HepG2 (cell line): ENCODE measurements around the gene ACAP3. TPM values are rescaled to one million over a fixed set of nuclear protein-coding genes. Genes with fewer than 3 reads are reported as not detected.

ENCODE experiments used
- ARID2 ChIP-seq: sonication (generic); formaldehyde crosslinking; IDR thresholded peaks from 2 replicates; pipeline ENCODE4 v1.8.1; 2022; ENCODE audit warnings: mild to moderate bottlenecking, missing genetic modification reagents, borderline replicate concordance
- ARNT2 ChIP-seq: sonication (generic); formaldehyde crosslinking; IDR thresholded peaks from 2 replicates; pipeline ENCODE4 v1.8.0; 2022; ENCODE audit warnings: mild to moderate bottlenecking, low read depth, missing genetic modification reagents, moderate library complexity
- BORCS8-MEF2B ChIP-seq: sonication (generic); formaldehyde crosslinking; IDR thresholded peaks from 2 replicates; pipeline ENCODE4 v1.8.0; 2022; ENCODE audit warnings: mild to moderate bottlenecking, missing genetic modification reagents
- CAMTA2 ChIP-seq: sonication (generic); formaldehyde crosslinking; IDR thresholded peaks from 2 replicates; pipeline ENCODE4 v1.4.0; 2020; ENCODE audit warnings: mild to moderate bottlenecking, missing genetic modification reagents, borderline replicate concordance
- FOSL2 ChIP-seq: sonication (generic); formaldehyde crosslinking; IDR thresholded peaks from 2 replicates; pipeline ENCODE4 v1.4.0; 2020; ENCODE audit warnings: missing genetic modification reagents
- HOXA5 ChIP-seq: sonication (generic); formaldehyde crosslinking; IDR thresholded peaks from 2 replicates; pipeline ENCODE4 v1.4.0; 2020; ENCODE audit warnings: missing genetic modification reagents
- IKZF1 ChIP-seq: fragments of 450-650 bp; IDR thresholded peaks from 2 replicates; pipeline ENCODE4 v1.7.1; 2016
- KMT2B ChIP-seq: IDR thresholded peaks from 2 replicates; pipeline ENCODE4 v1.6.1; 2016; ENCODE audit warnings: missing genetic modification reagents, missing compliant biosample characterization
- MTA1 ChIP-seq: sonication (generic); formaldehyde crosslinking; IDR thresholded peaks from 2 replicates; pipeline ENCODE4 v1.4.0; 2020; ENCODE audit warnings: missing genetic modification reagents, mild to moderate bottlenecking, borderline replicate concordance
- SAP130 ChIP-seq: IDR thresholded peaks from 2 replicates; pipeline ENCODE4 v1.6.1; 2016; ENCODE audit warnings: low read depth
- ZNF101 ChIP-seq: sonication (generic); formaldehyde crosslinking; IDR thresholded peaks from 2 replicates; pipeline ENCODE4 v1.4.0; 2020; ENCODE audit warnings: mild to moderate bottlenecking, low read depth, missing genetic modification reagents, borderline replicate concordance
- ZNF263 ChIP-seq: sonication (generic); formaldehyde crosslinking; IDR thresholded peaks from 2 replicates; pipeline ENCODE4 v1.4.0; 2020; ENCODE audit warnings: missing genetic modification reagents
- ZNF326 ChIP-seq: sonication (generic); formaldehyde crosslinking; IDR thresholded peaks from 2 replicates; pipeline ENCODE4 v1.4.0; 2020; ENCODE audit warnings: missing genetic modification reagents, borderline replicate concordance
- ZNF350 ChIP-seq: sonication (generic); formaldehyde crosslinking; IDR thresholded peaks from 2 replicates; pipeline ENCODE4 v1.4.0; 2020; ENCODE audit warnings: mild to moderate bottlenecking, low read depth, missing genetic modification reagents, borderline replicate concordance
- ZNF430 ChIP-seq: sonication (generic); formaldehyde crosslinking; IDR thresholded peaks from 2 replicates; pipeline ENCODE4 v1.9.0; 2021; ENCODE audit warnings: mild to moderate bottlenecking, missing genetic modification reagents
- ZNF496 ChIP-seq: sonication (generic); formaldehyde crosslinking; IDR thresholded peaks from 2 replicates; pipeline ENCODE4 v1.8.1; 2023; ENCODE audit warnings: mild to moderate bottlenecking, moderate library complexity, missing genetic modification reagents; ENCODE audit not compliant: insufficient replicate concordance
- ZNF563 ChIP-seq: sonication (generic); formaldehyde crosslinking; IDR thresholded peaks from 2 replicates; pipeline ENCODE4 v1.8.0; 2022; ENCODE audit warnings: mild to moderate bottlenecking, moderate library complexity, missing genetic modification reagents
- ZNF672 ChIP-seq: sonication (generic); formaldehyde crosslinking; IDR thresholded peaks from 2 replicates; pipeline ENCODE4 v1.8.1; 2022; ENCODE audit warnings: missing genetic modification reagents
- polyA plus RNA-seq, 8 experiments: library from polyadenylated mRNA; depleted of rRNA in 3 of 8; stranded (reverse) in 7 of 8; unstranded in 1 of 8; fragments of >200 nt; fragmentation: Illumina TruSeq in 4 of 8; extraction: Trizol in 4 of 8; gene quantifications; 2 replicates each; pipeline versions ENCODE4 v1.2.1 to v1.2.3, GENCODE V29; 2011 to 2016; ENCODE audit warnings: low read depth in 4 of 8, missing spikeins in 1 of 8, mixed read lengths in 1 of 8; ENCODE audit not compliant: insufficient read depth in 1 of 8
- total RNA-seq, 5 experiments: library from RNA; depleted of rRNA; stranded (reverse); fragments of >200 nt; fragmentation: Illumina TruSeq; extraction: Trizol; gene quantifications; 2 replicates each; pipeline ENCODE4 v1.2.3, GENCODE V29; 2016; ENCODE audit warnings: low read depth in 1 of 5
- TF ChIP-seq, protein P1 (sequence below): sonication (generic); formaldehyde crosslinking; IDR thresholded peaks from 2 replicates; pipeline ENCODE4 v1.5.0; 2020; ENCODE audit warnings: missing genetic modification reagents
- TF ChIP-seq, protein P2 (sequence below): sonication (generic); formaldehyde crosslinking; IDR thresholded peaks from 2 replicates; pipeline ENCODE4 v1.5.1; 2020; ENCODE audit warnings: missing genetic modification reagents, mild to moderate bottlenecking, borderline replicate concordance
- TF ChIP-seq, protein P3 (sequence below): sonication (generic); formaldehyde crosslinking; IDR thresholded peaks from 2 replicates; pipeline ENCODE4 v1.8.1; 2022; ENCODE audit warnings: mild to moderate bottlenecking, missing genetic modification reagents
- TF ChIP-seq, protein P4 (sequence below): sonication (generic); formaldehyde crosslinking; IDR thresholded peaks from 2 replicates; pipeline ENCODE4 v1.4.0; 2020; ENCODE audit warnings: missing genetic modification reagents, borderline replicate concordance

ACAP3 gene
- total and polyA plus RNA-seq, 2 of the 13 experiments (the other 11 are each of a cell fraction or from before 2014, with no cell fraction given) = 29.4 to 50.8 TPM

DNA sequence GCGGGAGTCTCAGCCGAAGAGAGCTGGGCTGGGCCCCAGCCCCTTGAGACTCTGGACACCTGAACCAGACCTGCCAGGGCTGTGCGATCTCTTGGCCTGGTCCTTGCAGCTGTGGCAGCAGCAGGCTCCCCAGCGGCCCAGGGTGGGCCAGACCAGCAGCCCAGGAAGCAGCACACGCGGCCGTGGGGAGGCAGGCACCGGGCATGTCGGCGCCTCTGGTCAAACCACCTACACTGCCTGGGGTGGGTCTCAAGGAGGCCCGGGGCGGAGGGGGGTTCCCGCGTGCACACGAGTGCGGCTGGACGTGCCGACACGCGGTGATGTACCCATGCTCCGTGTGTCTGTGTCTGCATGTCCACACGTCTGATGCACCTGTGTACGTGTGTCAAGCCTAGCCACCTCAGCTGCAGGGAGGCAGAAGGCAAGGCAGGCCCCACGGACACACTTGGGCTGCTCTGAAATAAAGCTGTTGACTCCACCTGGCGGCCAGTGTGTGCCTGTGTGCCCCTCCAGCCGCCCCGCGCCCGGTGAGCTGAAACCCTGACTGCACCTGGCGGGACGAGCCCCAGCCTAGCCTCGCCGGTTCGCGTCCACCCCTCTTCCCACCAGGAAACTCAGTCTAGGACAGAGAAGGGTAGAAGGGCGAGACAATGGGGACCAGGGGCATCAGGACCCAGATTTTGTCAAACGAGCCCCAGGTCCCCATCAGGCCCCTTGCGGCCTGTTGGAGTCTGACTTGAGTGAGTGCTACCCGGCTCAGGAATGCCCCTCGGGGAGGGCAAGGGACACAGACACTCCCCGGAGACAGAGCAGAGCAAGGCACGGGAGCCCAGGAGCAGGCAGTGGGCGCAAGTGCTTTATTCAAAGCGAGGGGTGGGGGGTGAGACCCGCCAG lies 15.9 kb downstream of the ACAP3 start (continued):
- TF ChIP-seq ZNF563 = peak; percentile 39; the same call in 1 of the 2 replicates
- TF ChIP-seq SAP130 = 0 out of 2 replicates have a peak, but pooled peaks have one; percentile 16
- TF ChIP-seq CAMTA2 (CRISPR knock-in tag) = no peak
- TF ChIP-seq, protein P1, sequence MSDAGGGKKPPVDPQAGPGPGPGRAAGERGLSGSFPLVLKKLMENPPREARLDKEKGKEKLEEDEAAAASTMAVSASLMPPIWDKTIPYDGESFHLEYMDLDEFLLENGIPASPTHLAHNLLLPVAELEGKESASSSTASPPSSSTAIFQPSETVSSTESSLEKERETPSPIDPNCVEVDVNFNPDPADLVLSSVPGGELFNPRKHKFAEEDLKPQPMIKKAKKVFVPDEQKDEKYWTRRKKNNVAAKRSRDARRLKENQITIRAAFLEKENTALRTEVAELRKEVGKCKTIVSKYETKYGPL (CRISPR knock-in tag) = no peak
- TF ChIP-seq, protein P2, sequence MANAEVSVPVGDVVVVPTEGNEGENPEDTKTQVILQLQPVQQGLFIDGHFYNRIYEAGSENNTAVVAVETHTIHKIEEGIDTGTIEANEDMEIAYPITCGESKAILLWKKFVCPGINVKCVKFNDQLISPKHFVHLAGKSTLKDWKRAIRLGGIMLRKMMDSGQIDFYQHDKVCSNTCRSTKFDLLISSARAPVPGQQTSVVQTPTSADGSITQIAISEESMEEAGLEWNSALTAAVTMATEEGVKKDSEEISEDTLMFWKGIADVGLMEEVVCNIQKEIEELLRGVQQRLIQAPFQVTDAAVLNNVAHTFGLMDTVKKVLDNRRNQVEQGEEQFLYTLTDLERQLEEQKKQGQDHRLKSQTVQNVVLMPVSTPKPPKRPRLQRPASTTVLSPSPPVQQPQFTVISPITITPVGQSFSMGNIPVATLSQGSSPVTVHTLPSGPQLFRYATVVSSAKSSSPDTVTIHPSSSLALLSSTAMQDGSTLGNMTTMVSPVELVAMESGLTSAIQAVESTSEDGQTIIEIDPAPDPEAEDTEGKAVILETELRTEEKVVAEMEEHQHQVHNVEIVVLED (CRISPR knock-in tag) = no peak
- 0 out of 2 replicates have a peak, but pooled peaks have one; percentile 25 for TF ChIP-seq ZNF672 (CRISPR knock-in tag)
- TF ChIP-seq MTA1 (CRISPR knock-in tag) = no peak
- TF ChIP-seq ZNF326 = 0 out of 2 replicates have a peak, but pooled peaks have one; percentile 19
- TF ChIP-seq ARNT2 (CRISPR knock-in tag) = 0 out of 2 replicates have a peak, but pooled peaks have one; percentile 23
- peak; percentile 15; the same call in 1 of the 2 replicates for TF ChIP-seq FOSL2 (CRISPR knock-in tag)
- TF ChIP-seq ZNF101 (CRISPR knock-in tag) = no peak
- TF ChIP-seq ARID2 (CRISPR knock-in tag) = no peak
- TF ChIP-seq, protein P3, sequence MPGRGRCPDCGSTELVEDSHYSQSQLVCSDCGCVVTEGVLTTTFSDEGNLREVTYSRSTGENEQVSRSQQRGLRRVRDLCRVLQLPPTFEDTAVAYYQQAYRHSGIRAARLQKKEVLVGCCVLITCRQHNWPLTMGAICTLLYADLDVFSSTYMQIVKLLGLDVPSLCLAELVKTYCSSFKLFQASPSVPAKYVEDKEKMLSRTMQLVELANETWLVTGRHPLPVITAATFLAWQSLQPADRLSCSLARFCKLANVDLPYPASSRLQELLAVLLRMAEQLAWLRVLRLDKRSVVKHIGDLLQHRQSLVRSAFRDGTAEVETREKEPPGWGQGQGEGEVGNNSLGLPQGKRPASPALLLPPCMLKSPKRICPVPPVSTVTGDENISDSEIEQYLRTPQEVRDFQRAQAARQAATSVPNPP (CRISPR knock-in tag) = no peak
- TF ChIP-seq KMT2B (CRISPR knock-in tag) = no peak
- TF ChIP-seq ZNF350 (CRISPR knock-in tag) = peak; percentile 52
- no peak for TF ChIP-seq ZNF496 (CRISPR knock-in tag)
- no peak for TF ChIP-seq BORCS8-MEF2B (CRISPR knock-in tag)
- TF ChIP-seq HOXA5 = no peak
- TF ChIP-seq, protein P4, sequence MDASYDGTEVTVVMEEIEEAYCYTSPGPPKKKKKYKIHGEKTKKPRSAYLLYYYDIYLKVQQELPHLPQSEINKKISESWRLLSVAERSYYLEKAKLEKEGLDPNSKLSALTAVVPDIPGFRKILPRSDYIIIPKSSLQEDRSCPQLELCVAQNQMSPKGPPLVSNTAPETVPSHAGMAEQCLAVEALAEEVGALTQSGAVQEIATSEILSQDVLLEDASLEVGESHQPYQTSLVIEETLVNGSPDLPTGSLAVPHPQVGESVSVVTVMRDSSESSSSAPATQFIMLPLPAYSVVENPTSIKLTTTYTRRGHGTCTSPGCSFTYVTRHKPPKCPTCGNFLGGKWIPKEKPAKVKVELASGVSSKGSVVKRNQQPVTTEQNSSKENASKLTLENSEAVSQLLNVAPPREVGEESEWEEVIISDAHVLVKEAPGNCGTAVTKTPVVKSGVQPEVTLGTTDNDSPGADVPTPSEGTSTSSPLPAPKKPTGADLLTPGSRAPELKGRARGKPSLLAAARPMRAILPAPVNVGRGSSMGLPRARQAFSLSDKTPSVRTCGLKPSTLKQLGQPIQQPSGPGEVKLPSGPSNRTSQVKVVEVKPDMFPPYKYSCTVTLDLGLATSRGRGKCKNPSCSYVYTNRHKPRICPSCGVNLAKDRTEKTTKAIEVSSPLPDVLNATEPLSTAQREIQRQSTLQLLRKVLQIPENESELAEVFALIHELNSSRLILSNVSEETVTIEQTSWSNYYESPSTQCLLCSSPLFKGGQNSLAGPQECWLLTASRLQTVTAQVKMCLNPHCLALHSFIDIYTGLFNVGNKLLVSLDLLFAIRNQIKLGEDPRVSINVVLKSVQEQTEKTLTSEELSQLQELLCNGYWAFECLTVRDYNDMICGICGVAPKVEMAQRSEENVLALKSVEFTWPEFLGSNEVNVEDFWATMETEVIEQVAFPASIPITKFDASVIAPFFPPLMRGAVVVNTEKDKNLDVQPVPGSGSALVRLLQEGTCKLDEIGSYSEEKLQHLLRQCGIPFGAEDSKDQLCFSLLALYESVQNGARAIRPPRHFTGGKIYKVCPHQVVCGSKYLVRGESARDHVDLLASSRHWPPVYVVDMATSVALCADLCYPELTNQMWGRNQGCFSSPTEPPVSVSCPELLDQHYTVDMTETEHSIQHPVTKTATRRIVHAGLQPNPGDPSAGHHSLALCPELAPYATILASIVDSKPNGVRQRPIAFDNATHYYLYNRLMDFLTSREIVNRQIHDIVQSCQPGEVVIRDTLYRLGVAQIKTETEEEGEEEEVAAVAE (CRISPR knock-in tag) = no peak
- no peak for TF ChIP-seq ZNF430 (CRISPR knock-in tag)
- no peak for TF ChIP-seq ZNF263
- TF ChIP-seq IKZF1 = no peak
